ENCODE data around the gene AIG1. TPM values are rescaled to one million over a fixed set of nuclear protein-coding genes. Genes with fewer than 3 reads are reported as not detected.
"Not testable (repeated sequence)": the region's sequence is repeated elsewhere in the genome, so short reads cannot be mapped to it uniquely, and the experiment has no call there.

Gene AIG1
- polyA plus RNA-seq, 5 donors = 33.9 to 44.8 (median 38.2) TPM

DNA sequence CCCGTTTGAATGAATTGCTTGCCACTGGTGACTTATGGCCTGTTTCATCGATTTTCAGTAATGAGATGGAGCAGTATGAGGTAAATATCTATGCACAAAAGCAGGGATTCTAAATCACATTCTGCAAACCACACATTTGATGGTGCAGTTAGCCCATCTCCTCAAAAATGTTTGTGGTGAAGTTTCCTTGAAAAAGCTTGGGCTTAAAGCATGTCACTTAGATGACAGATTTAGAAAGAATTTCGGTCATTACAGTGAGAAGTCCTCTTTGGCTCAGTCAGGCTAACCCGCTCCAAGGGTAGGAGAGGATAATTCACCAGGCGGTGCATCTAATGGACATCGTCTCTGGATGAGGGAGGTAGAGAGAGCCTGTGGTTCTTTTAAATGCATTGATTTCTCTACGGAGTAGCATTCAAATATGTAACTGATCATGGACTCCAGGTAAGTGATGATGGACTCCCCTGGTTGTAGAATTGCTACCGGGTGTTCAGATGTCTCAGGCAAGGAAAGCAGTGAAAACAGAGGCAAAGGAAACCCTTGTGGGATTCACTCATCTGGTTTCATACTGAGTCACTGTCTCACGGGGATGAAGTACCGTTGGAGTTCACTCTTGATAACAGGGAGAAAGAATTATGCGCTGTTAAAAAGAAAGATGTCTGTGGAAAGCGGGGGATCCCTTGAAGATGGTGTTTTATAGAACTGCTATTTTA is 65.3 kb downstream of the AIG1 start:
- DNase-seq = no peak

DNA sequence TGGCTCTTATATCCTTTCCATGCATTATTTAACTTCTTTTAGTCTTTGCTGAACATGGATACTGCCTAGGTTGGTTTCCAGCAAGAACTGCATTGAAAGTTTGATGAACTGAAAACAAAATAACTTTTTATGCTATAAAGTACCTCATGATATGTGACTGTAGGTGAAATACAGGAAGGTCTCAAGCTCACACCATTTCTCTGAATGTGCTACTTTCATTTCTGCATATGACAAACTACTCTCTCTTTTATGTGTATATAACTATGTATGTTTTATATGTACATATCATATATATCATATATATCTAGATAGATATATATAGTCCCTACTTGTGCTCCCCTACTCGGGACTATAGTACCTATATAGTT is 65.9 kb downstream of the AIG1 start:
- DNase-seq = no peak

DNA sequence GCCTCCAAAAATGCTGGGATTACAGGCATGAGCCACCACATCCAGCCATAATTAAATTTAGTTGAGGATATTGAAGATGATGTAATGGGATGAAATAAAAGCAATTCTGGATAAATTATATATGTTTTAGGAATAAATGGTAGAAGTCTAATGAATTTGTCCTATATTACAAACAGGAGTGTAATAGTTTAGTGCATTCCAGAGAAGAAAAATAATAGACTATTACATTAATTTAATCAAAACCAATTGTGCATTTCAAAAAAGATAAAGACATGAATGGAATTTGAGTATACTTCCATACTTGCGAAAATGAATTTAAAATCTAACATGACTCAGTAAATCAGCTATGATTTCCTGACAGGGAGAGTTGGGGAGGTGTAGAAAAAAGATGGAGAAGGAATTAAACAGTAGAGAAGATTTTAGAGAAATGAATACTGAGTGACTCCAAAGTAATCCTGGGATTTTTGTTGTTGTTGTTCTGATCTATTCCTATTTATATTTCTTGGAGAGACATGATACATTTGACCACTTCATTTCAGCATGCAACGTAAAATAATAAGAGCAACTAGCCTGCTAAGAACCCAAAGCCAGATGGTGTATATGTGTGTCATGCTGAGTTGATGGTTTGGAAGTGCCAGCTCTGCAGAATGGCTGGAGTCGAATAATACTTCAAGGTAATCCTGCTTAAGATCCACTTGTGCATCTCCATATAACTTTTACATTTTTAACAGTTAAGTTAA is 67.4 kb downstream of the AIG1 start:
- no peak for DNase-seq

DNA sequence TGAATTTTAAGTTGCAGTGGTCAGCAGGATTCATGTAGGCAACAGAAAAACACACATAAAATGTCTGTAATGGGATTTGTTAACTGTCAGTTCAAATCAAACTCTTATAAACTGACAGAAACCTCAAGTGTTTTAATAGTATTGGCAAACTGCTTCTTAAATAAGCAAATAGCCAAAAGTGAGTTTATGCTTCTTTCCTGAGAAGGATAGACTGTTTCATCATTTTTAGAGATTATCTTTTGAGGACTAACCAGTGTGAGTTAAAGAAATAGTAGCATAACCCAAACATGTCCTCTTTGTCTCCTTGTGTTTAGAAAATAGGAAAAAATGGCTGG is 68.0 kb downstream of the AIG1 start:
- no peak for DNase-seq

DNA sequence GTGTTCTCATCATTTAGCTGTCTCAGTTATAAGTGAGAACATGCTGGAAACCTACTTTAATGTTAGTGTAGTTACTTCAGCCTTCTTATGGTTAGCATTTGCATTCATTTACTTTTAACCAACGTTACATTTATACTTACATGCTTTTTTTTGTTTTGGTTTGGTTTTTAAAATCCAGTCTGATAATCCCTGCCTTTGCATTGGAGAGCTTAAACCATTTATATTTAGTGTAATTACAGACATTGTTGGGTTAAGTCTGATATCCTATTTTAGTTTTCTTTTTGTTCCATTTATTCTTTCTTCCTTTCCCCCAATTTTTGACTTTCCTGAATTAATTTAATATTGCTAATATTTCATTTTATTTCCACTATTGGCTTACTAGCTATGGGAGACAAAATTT is 70.2 kb downstream of the AIG1 start:
- no peak for DNase-seq

DNA sequence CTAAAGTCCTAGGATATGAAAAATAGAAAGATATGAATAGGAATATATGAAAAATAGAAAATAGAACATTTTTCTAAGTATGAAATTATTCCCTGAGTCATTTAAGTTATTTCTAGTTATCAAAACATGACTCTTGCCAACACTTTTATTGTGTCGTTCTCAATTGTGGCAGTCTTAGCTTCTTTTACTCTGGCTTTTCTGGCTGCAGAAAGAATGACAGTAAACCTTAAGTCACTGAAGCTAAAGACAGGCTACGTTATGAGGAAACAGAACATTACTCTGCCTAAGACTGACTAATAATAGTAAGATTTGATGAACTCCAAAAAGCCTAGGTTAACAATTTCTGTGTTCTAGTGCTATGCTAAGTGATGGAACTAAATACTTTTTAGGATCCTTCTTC is 74.6 kb downstream of the AIG1 start:
- no peak for DNase-seq

DNA sequence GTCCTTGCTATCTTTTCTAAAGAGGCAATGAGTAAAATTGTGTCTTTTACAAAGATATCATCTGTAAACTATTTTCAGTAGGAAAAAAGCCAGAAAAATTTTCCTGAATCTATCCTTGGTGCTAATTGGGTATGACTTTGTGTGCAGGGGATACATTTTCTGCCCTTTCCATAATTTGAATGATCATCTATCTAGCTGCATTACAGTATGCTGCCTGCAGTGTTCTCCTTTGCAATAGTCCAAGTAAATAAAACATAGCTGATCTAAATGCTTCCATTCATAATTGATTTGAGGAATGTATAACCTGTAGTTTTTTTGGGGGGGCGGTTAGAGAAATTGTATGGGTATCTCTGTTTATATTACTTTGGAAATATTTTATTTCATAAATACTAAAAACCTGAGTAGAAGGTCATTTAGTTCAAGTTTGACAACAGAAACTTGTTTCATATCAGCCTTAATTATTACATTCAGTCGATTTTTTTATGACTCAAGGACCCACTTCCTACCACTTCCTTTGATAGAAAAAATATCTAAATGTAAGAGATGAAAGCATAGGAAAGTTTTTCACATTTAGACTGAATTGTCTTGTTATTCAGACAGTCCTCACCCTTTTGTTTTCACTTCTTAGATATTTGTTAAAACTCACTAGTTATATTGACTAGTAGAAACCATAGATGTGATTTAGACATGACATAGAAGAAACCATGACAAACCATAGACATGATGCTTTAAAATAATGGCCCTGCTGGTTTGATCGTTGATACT is 75.3 kb downstream of the AIG1 start:
- no peak for DNase-seq

DNA sequence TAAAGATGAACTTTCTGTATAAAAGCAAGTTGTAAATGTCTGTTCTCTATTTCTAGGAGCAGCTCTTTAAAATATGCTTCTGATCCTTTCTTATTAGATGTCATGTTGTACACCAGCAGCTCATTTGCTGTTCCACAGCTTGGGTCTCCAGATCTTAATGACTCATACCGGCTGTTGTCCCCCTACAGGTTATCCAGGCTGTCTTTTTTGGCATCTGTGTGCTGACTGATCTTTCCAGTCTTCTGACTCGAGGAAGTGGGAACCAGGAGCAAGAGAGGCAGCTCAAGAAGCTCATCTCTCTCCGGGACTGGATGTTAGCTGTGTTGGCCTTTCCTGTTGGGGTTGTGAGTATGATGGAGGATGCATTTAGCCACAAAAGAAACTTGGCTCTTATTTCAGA is 76.0 kb downstream of the AIG1 start:
- no peak for DNase-seq

DNA sequence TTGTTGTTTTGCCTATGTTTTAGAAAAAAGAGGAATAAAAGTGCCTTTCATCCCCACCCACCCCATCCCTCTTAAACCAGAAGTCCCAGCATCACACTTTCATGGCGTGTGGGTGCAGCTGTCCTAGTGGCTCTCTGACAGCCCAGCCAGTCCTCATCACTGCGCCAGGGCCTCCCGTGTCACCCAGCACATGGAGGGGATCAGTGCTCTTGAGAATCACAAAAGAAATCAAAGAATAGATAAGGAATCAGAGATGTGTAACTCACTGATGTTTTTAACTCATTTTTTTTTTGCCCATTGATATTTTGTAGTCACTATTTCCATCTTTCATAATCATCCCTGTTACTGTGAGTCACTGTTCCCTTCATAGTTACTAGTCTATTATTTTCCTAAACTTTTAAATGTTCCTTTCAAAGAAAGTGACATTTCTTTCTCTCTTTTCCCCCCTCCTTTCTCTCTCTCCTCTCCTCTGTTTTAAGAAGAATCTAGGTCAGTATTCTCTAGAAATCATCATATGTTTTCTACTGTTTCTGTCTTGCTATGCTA is 78.6 kb downstream of the AIG1 start:
- DNase-seq = no peak

DNA sequence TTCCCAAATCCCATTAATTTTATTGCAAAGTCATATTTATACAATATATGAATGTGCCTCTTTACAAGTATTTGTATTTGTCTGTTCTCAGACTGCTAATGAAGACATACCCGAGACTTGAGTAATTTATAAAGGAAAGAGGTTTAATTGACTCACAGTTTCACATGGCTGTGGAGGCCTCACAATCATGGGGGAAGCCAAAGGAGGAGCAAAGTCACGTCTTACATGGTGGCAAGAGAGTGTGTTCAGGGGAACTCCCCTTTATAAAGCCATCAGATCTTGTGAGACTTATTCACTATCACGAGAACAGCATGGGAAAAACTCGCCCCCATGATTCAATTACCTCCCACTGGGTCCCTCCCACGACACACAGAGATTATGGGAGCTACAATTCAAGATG is 79.2 kb downstream of the AIG1 start:
- DNase-seq = not testable (repeated sequence)

DNA sequence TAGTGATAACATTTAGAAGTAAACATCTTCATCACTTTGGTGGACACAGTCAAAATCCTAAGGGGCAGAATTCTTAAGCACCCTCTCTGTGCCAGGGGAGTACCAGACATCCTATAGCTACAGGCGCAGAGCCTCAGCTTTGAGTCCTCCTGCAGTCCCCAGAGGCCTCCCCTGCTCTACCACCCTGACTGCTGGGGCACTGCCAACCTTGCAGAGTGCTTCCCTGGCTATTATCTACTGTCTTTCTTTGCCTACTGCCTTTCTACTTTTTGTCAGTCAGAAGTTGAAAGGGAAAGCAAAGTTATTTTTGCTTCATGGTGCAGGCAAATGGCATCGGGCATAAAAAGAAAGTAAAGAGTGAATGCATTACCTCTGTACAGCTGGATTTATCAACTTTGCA is 80.1 kb downstream of the AIG1 start:
- no peak for DNase-seq

DNA sequence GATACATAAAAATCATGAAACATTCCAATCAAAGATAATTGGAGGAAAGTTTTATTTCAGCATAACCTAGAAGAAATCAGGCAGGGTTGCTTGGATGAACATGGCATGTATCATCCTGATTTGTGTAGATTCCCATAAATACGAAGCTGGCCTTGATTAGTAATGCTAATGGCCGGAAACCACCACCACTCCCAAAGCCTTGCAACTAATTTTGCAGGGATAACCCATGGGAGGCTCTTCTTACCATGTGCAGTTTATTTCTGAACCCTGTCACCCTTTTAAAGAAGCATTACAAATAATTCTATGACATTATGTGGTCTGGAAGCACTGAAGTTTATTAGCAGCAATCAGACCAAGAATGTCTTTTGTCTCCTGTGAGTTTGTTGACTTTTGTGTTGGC is 80.8 kb downstream of the AIG1 start:
- no peak for DNase-seq

DNA sequence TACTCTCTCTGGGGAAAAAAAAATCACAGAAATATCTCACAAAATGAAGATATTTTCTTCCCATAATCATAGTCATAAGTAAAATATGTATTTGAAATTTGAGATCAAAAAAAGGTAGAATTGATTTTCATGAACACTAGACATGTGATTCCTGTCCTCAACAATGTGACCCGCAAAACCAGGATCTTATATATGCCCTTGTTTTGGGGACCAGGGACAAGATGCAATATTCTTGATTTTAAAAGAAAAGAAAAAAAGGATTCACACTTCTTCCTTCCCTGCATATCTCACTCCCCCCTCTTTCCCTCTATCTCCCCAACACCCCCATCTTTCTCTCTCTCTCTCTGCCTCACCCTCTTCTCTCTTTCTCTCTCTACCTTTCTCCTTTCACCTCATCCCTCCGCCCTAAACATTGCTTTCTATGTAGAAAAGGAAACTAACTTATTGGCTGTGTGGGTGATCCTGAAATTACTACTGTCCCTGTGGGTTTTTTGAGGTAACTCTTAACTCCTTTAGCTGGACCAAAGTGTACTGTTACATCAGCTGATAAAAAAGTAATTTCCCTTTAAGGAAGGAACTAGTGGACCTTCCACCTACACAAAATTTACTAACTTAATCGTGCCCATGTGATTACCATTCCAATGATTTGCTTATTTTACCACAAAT is 85.6 kb downstream of the AIG1 start:
- no peak for DNase-seq

DNA sequence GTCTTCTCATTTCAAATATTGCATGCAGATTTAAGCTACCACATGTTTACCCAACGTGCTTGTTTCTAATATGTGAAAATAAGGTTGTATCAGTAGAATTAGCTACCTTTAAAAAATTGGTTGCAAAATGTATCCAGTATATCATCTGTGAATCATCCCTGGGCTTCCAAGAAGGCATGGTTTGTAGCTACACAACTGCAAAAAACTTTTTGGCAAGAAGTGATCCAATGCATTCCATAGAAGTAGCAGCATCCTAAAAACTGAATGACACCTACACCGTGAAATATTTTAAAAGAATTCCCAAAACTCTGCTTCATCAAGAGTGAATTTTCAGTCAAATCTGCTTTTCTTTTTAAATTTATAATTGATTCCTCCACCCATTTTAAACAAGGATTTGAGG is 89.1 kb downstream of the AIG1 start:
- DNase-seq = no peak

DNA sequence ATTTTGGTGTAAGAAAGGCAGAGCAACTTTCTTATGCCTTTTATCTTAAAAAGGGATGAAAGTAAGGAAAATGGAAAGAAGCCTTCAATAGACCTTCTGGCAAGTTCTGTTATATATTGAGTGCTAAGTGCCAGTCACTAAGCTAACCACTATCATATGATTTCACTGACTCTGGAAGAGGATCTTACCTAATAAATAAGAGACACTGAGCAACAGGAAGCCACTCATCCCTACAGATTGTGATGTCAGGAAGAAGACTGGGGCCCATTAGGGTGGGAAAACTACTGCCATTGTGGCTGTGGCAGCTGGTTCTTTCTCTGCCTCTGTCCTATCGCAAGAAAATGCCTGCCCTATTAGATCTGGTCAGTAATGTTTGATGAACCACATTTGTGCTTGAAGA is 89.6 kb downstream of the AIG1 start:
- DNase-seq = no peak

DNA sequence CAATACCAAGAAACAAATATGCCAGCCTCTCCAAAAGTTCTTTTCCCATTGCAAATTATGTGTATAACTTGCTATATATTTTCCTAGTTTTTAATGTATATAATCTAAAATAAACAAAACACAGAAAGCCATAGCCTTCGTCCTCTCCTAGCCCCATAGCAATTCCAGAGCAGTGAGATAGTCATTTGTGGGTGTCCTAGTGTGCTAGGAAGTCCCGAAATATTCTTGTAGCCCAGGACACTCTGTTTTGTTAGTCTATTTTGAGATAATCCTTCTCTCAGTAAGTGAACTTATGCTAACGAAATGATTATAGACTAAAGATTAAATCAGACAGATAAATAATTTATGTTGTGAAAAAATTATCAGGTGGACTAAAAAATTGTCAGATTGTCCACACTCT is 90.7 kb downstream of the AIG1 start:
- no peak for DNase-seq

DNA sequence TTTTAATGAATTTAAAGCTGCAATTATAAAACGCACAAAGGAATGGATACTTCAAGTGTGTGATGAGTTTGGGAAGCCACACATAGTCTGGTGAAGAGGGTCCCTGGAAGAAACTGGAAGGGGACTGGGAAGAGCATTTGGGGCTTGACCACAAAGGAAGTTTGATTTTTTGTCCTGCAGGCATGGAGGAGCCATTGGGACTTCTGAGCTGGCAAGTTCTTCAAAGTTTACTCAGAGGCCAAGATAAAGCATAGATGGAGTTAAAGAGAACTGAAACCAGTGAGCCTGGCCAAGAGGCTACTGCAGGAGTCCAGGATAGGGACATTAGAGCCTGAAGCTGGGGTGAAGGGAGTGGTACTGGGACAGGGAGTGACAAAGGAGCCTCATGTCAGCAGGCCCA is 95.0 kb downstream of the AIG1 start:
- DNase-seq = no peak

DNA sequence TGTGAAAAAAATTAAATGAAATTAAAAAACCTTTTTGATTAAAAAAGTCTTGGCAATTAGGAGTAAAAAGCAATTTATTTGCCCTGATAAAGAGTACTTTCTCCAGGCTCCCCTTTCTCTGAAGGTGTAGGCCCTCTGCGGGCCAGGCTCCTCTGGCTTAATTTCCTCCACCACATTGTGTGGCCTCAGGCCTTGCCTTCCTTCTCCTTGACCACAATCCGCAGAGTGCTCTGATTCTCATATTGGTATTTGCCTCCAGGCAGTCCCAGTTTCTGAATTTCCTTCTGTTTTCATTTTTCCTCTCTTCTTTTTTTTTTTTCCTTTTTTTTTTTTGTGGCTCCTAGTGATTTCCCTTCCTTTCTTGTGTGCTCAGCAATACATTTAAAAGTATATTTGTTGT is 96.4 kb downstream of the AIG1 start:
- no peak for DNase-seq

DNA sequence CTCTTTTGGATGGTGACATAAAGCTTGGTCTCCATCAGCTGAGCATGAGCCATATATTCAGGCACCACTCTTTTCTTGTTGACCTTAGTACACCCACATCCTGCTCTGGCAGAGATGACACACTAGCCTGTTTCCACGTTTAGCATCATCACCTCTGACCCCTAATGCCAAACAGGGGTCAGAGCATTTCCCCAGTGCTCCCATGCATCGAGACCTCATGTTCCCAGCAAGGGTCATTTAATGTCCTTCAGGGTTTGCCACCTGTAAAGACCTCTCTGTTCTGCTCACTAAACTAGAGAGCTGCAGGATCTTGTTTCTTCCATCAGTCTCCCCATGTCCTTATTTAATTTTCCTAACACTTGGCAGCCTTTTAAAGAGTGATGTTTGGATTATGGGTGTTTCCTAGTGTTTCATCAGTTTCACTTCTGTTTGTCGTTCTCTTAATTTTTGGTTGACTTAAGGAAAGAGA is 97.5 kb downstream of the AIG1 start:
- DNase-seq = no peak

DNA sequence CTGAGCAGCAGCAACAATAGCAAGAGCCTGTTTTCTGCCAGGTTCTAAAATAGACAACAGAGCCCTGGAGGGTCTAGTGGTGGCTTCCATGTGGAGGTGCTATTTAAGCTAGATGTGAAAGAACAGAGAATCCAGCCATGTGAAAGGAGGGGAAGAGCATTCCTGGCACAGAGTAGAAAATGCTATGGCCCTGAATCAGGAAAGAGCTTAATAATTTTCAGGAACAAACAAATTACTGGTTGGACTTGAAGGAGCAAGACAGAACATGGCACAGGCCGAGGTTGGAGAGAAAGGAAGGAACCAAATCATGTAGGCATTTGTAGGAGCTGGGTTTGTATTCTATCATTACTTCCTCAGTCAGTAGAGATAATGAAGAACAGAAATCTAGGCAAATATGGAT is 98.3 kb downstream of the AIG1 start:
- DNase-seq = no peak

DNA sequence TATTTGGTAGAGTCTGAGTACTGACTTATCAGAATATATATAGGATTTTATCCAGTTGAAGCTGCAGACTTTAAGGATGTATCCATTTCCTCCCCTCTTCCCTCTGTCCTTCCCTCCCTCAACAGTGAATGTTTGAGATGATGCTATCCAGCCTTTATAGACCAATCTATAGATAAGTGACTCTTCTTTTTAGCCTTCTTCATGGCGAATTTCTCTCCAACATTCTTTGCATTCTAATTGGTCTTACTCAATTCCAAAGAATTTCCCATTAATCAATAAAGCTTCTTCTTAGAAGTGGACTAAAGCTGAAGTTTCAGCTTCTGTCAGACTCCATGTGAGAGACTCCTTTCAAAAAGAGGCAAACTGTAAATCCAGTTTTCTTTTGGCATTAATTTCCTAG is 99.3 kb downstream of the AIG1 start:
- DNase-seq = no peak
